Coronary artery (tissue), 2 donors: ENCODE results near the gene TMEM255B.

ENCODE experiments used
- DNase-seq: peaks from one replicate; pipeline ENCODE4 v3.0.0-alpha.2; 2017; ENCODE audit warnings: low spot score
- H3K27ac ChIP-seq, 2 donors: fragments of 200-600 bp; sonication (generic); one replicate each; pipeline ENCODE4 v1.5.1; 2016 to 2019
- H3K4me3 ChIP-seq: fragments of 200-600 bp; sonication (generic); 2 replicates; pipeline ENCODE4 v1.5.1; 2016; ENCODE audit warnings: mild to moderate bottlenecking, moderate library complexity
- TF ChIP-seq, protein P1 (sequence below): fragments of 200-600 bp; sonication (generic); IDR thresholded peaks from one replicate; pipeline ENCODE4 v1.5.1; 2019; ENCODE audit warnings: antibody characterized with exemption

The TMEM255B gene

GRCh38 chr13:113813749-113814434 lies 54.9 kb downstream of the TMEM255B start:
- no peak for DNase-seq
- TF ChIP-seq, protein P1, sequence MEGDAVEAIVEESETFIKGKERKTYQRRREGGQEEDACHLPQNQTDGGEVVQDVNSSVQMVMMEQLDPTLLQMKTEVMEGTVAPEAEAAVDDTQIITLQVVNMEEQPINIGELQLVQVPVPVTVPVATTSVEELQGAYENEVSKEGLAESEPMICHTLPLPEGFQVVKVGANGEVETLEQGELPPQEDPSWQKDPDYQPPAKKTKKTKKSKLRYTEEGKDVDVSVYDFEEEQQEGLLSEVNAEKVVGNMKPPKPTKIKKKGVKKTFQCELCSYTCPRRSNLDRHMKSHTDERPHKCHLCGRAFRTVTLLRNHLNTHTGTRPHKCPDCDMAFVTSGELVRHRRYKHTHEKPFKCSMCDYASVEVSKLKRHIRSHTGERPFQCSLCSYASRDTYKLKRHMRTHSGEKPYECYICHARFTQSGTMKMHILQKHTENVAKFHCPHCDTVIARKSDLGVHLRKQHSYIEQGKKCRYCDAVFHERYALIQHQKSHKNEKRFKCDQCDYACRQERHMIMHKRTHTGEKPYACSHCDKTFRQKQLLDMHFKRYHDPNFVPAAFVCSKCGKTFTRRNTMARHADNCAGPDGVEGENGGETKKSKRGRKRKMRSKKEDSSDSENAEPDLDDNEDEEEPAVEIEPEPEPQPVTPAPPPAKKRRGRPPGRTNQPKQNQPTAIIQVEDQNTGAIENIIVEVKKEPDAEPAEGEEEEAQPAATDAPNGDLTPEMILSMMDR, result no peak
- peak overlapping the region in 1 of 2 donors; percentile 73 for H3K27ac ChIP-seq
- H3K4me3 ChIP-seq, result peak overlapping the region; percentile 39

- Histone ChIP-seq H3K4me3 (peak overlapping the region; percentile 39), H3K27ac (peak overlapping the region in 1 of 2 donors; percentile 73)
- DNase-seq, result no peak
- TF ChIP-seq, protein P1, result no peak
Observed at GRCh38 chr13:113814435-113814821, 55.4 kb downstream of the TMEM255B start.

GRCh38 chr13:113815151-113816058 lies 56.4 kb downstream of the TMEM255B start:
- TF ChIP-seq, protein P1, result no peak
- Histone ChIP-seq H3K27ac (peak overlapping the region in 1 of 2 donors; percentile 73), H3K4me3 (peak overlapping the region; percentile 40)
- no peak for DNase-seq

GRCh38 chr13:113816254-113816929 lies 57.4 kb downstream of the TMEM255B start:
- TF ChIP-seq, protein P1, result no peak
- DNase-seq, result no peak
- Histone ChIP-seq H3K4me3 (peak overlapping the region; percentile 40), H3K27ac (peak overlapping the region; percentile 46 to 83)

DNA sequence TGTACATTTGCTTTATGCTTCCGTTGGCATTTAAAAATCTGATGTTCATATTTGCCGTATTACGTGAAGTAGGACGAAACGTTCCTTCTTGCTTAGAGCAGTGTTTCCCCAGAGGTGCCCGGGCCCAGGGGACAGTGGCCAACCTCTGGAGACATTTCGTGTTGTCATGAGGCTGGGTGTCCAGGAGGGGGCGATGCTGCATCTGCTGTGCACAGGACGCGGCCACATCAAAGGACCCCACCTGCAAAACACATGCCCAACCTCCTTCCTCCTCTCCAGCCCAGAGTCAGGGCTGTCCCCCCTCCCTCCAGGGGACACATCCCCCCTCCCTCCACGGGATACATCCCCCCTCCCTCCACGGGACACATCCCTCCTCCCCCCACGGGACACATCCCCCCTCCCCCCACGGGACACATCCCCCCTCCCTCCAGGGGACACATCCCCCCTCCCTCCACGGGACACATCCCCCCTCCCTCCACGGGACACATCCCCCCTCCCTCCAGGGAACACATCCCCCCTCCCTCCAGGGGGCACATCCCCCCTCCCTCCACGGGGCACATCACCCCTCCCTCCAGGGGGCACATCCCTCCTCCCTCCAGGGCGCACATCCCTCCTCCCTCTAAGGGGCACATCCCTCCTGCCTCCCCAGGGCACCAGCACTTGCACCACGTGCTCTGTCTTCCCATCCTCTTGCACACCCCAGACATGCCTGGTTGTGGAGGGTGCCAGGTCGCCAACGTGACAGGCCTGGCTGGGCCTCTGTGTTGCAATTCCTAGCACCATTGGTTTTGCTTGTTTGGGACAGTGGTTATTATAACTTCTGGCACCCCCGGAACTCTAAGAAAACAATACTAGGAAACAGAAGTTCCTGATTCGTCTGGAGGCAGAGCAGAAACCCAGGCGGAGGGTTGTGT lies 58.2 kb downstream of the TMEM255B start:
- peak overlapping the region; percentile 54 to 83 for H3K27ac ChIP-seq
- DNase-seq, result peak; percentile 91
- no peak overlapping the region for H3K4me3 ChIP-seq
- TF ChIP-seq, protein P1, result peak; percentile 67
